Glutamatergic neuron (in vitro differentiated cells): ENCODE measurements around the gene FAAP20. TPM values are rescaled to one million over a fixed set of nuclear protein-coding genes. Genes with fewer than 3 reads are reported as not detected.

Experiments
- DNase-seq: peaks from one replicate; pipeline ENCODE4 v3.0.0; 2022
- H3K27ac Mint-ChIP-seq: one replicate; pipeline ENCODE4 v1.8.0; 2020; ENCODE audit warnings: mild to moderate bottlenecking, mixed read lengths, inconsistent platforms; ENCODE audit not compliant: unreplicated experiment
- H3K27me3 Mint-ChIP-seq: one replicate; pipeline ENCODE4 v1.8.0; 2020; ENCODE audit warnings: mild to moderate bottlenecking, moderate library complexity, mixed read lengths, inconsistent platforms; ENCODE audit not compliant: unreplicated experiment
- H3K36me3 Mint-ChIP-seq: one replicate; pipeline ENCODE4 v1.8.0; 2020; ENCODE audit warnings: mild to moderate bottlenecking, mixed read lengths, inconsistent platforms; ENCODE audit not compliant: unreplicated experiment
- H3K4me1 Mint-ChIP-seq: one replicate; pipeline ENCODE4 v1.8.0; 2020; ENCODE audit warnings: mild to moderate bottlenecking, low read depth, mixed read lengths, inconsistent platforms; ENCODE audit not compliant: unreplicated experiment
- H3K4me3 Mint-ChIP-seq: one replicate; pipeline ENCODE4 v1.8.0; 2020; ENCODE audit warnings: mild to moderate bottlenecking, mixed read lengths, inconsistent platforms; ENCODE audit not compliant: unreplicated experiment
- H3K9me3 Mint-ChIP-seq: one replicate; pipeline ENCODE4 v1.8.0; 2020; ENCODE audit warnings: mild to moderate bottlenecking, moderate library complexity, mixed read lengths, inconsistent platforms; ENCODE audit not compliant: unreplicated experiment
- total RNA-seq: library from RNA; stranded (reverse); fragmentation: NEBNext Ultra II Directional; extraction: Animal tissue kit (Norgen Biotek cat#: 25700); gene quantifications from one replicate; pipeline ENCODE4 v1.2.1, GENCODE V29; 2021; ENCODE audit not compliant: unreplicated experiment
- TF ChIP-seq, protein P1 (sequence below): fragments of 200-600 bp; sonication (generic); IDR thresholded peaks from one replicate; pipeline ENCODE4 v1.5.0; 2021; ENCODE audit not compliant: partially characterized antibody, unreplicated experiment

FAAP20 gene
- total RNA-seq, 1 donor from 2014 or later: 111 TPM

DNA sequence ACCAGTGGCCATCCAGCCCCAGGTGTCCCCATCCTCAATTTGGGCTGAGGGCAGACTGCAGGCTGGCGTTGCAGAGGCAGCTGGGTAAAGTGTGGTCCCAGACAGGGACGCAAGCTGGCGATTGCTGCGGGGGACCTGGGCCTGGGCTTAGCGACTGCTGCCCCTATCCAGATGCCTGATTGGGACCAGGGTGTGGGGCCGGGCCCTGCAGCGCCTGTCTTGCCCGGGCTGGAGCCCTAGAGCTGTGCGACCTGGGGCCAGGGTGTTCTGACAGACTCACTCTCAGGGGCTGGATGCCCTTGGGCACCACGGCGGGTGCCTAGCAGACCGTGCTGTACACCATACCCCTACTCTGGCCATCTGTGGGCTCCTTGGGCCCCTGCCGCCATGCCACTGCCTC lies 16.2 kb upstream of the FAAP20 start:
- TF ChIP-seq, protein P1, sequence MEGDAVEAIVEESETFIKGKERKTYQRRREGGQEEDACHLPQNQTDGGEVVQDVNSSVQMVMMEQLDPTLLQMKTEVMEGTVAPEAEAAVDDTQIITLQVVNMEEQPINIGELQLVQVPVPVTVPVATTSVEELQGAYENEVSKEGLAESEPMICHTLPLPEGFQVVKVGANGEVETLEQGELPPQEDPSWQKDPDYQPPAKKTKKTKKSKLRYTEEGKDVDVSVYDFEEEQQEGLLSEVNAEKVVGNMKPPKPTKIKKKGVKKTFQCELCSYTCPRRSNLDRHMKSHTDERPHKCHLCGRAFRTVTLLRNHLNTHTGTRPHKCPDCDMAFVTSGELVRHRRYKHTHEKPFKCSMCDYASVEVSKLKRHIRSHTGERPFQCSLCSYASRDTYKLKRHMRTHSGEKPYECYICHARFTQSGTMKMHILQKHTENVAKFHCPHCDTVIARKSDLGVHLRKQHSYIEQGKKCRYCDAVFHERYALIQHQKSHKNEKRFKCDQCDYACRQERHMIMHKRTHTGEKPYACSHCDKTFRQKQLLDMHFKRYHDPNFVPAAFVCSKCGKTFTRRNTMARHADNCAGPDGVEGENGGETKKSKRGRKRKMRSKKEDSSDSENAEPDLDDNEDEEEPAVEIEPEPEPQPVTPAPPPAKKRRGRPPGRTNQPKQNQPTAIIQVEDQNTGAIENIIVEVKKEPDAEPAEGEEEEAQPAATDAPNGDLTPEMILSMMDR: no peak
- H3K27me3 Mint-ChIP-seq: peaks cover 2% of the 10 kb centered on the region

DNA sequence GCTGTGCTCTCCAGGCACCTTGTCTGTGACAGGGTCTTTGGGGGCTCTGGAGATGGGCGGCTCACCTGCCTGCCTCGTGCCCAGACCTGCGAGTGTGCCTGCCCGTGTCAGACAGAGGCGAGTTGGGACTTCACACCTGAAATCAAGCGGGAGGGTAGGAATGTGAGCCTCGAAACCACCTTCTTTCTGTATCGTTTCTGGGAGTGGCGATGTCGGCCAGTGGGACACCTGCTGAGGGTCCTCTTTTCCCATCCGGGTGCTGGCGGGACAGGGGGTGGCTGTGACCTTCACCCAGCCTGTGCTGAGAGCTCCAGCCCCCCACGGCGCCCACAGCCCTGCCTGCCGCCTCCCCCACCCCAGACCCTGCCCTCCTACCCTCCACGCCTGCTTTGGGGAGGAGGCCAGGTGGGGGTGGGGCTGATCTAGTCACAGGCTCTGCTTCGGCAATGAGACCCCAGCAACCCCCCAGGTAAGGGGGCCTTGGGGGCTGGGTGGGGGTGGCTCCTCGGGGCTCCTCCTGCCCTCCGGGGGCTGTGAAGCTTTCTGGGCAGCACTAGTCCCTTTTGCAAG lies 15.6 kb upstream of the FAAP20 start:
- Mint-ChIP-seq H3K4me3 (no peak overlapping the region), H3K27ac (peak overlapping the region; percentile 33), H3K9me3 (no peaks in the 10 kb centered on the region), H3K36me3 (no peaks in the 10 kb centered on the region), H3K27me3 (peaks cover 2% of the 10 kb centered on the region), H3K4me1 (peaks cover 14% of the 10 kb centered on the region)
- TF ChIP-seq, protein P1: no peak
- no peak for DNase-seq

More for the DNA sequence above, 16.2 kb upstream of the FAAP20 start:
- Mint-ChIP-seq H3K27ac (no peak overlapping the region), H3K9me3 (no peaks in the 10 kb centered on the region), H3K36me3 (no peaks in the 10 kb centered on the region), H3K4me1 (peaks cover 14% of the 10 kb centered on the region), H3K4me3 (no peak overlapping the region)
- DNase-seq: no peak

DNA sequence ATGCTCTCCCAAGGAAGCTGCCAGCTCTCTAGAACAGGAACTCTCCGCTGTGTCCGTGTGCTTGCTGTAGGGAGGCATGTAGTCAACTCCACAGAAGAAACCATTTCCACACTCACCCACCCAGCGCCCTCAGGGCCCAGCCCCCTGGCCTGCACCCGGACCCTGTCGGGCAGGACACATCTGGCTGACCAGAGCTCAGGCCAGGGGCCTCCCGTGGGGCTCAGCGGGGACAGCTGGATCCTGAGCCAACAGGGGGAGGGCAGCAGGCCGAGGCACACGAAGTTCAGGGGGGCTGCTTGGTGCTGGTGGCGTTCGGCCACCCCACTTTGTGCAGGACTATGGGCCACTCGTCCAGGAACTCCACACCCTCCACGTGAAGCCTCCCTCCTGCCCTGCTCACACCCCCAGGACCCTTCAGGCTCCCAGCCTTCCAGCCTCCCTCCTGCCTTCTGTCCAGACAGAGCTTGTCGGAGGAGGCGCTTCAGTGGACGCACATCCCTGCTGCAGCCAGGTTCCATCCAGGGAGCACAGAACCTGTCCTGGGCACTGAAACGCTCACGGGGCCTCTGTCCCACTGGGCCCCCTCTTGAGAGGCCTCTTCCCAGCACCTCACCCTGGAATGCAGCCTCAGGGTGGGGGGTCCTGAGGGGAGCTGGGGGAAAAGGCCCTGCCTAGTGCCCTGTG lies 15.0 kb upstream of the FAAP20 start:
- Mint-ChIP-seq H3K36me3 (no peaks in the 10 kb centered on the region), H3K9me3 (no peaks in the 10 kb centered on the region), H3K27ac (peak overlapping the region; percentile 79), H3K27me3 (peaks cover 2% of the 10 kb centered on the region), H3K4me3 (peak overlapping the region; percentile 47), H3K4me1 (peaks cover 14% of the 10 kb centered on the region)
- no peak for DNase-seq
- TF ChIP-seq, protein P1: no peak

DNA sequence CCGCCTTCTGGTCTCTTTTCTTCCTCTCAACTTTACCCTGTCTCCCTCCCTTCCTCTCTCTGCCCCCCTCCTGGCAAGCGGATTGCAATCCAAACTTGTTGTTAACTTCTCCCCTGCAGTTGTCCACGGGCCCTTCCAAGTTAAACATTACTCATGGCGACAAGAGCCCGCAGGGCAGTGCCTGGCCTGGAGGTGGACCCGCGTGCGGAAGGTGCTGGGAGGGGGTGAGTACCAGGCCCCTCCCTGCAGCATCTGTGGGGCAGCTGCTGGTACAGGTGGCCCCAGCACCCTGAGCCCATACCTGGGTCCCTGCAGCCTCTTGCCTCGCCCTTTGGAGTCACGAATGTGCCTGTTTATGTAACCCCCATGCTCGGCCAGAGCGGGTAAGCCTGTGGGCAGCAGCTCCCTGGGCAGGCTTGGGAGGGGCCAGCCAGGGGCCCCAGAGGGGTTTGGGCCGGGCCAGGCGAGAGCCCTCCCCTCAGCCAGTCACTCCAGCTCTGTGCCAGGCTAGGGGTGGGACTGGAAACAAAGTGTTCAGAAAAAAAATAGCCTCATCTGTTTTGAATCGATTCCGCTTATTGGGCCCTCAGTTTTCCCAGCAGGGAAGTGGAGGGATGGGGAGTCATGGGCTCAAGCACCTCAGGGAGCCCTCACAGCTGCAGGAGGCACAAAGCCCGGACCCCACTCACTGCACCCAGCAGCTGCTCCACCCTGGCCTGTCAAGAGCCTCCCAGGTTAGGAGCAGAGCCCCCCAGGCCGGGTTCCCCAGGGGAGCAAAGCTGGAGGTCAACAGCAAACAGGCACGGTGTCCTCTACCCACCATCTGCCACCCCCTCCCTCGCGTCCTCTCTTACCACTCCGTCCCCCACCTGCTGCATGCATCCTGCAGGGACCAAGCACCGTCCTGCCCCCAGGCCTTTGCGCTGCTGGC lies 14.0 kb upstream of the FAAP20 start:
- H3K36me3 Mint-ChIP-seq: no peaks in the 10 kb centered on the region
- H3K9me3 Mint-ChIP-seq: no peaks in the 10 kb centered on the region
- TF ChIP-seq, protein P1: no peak
- peak overlapping the region; percentile 79 for H3K27ac Mint-ChIP-seq
- peak overlapping the region; percentile 47 for H3K4me3 Mint-ChIP-seq
- H3K4me1 Mint-ChIP-seq: peaks cover 14% of the 10 kb centered on the region
- H3K27me3 Mint-ChIP-seq: peaks cover 2% of the 10 kb centered on the region
- DNase-seq: no peak
